Glutamatergic neuron (in vitro differentiated cells): ENCODE results near the gene NRAP. TPM values are rescaled to one million over a fixed set of nuclear protein-coding genes. Genes with fewer than 3 reads are reported as not detected.

Source experiments
- DNase-seq: peaks from one replicate; pipeline ENCODE4 v3.0.0; 2022
- H3K27ac Mint-ChIP-seq: one replicate; pipeline ENCODE4 v1.8.0; 2020; ENCODE audit warnings: mild to moderate bottlenecking, mixed read lengths, inconsistent platforms; ENCODE audit not compliant: unreplicated experiment
- H3K27me3 Mint-ChIP-seq: one replicate; pipeline ENCODE4 v1.8.0; 2020; ENCODE audit warnings: mild to moderate bottlenecking, moderate library complexity, mixed read lengths, inconsistent platforms; ENCODE audit not compliant: unreplicated experiment
- H3K36me3 Mint-ChIP-seq: one replicate; pipeline ENCODE4 v1.8.0; 2020; ENCODE audit warnings: mild to moderate bottlenecking, mixed read lengths, inconsistent platforms; ENCODE audit not compliant: unreplicated experiment
- H3K4me1 Mint-ChIP-seq: one replicate; pipeline ENCODE4 v1.8.0; 2020; ENCODE audit warnings: mild to moderate bottlenecking, low read depth, mixed read lengths, inconsistent platforms; ENCODE audit not compliant: unreplicated experiment
- H3K4me3 Mint-ChIP-seq: one replicate; pipeline ENCODE4 v1.8.0; 2020; ENCODE audit warnings: mild to moderate bottlenecking, mixed read lengths, inconsistent platforms; ENCODE audit not compliant: unreplicated experiment
- H3K9me3 Mint-ChIP-seq: one replicate; pipeline ENCODE4 v1.8.0; 2020; ENCODE audit warnings: mild to moderate bottlenecking, moderate library complexity, mixed read lengths, inconsistent platforms; ENCODE audit not compliant: unreplicated experiment
- CTCF ChIP-seq: fragments of 200-600 bp; sonication (generic); IDR thresholded peaks from one replicate; pipeline ENCODE4 v1.5.0; 2021; ENCODE audit not compliant: partially characterized antibody, unreplicated experiment
- total RNA-seq: library from RNA; stranded (reverse); fragmentation: NEBNext Ultra II Directional; extraction: Animal tissue kit (Norgen Biotek cat#: 25700); gene quantifications from one replicate; pipeline ENCODE4 v1.2.1, GENCODE V29; 2021; ENCODE audit not compliant: unreplicated experiment

NRAP gene
- total RNA-seq, 1 donor from 2014 or later = not detected

- Mint-ChIP-seq H3K4me3 (no peak overlapping the region), H3K36me3 (no peaks in the 10 kb centered on the region), H3K27ac (no peak overlapping the region), H3K4me1 (no peaks in the 10 kb centered on the region), H3K27me3 (peaks cover 3% of the 10 kb centered on the region), H3K9me3 (no peaks in the 10 kb centered on the region)
- no peak for TF ChIP-seq CTCF
- DNase-seq = no peak
Measured at GRCh38 chr10:113666682-113667252, 2.9 kb upstream of the NRAP start.

GRCh38 chr10:113665806-113666354 is 2.0 kb upstream of the NRAP start:
- no peak overlapping the region for H3K27ac Mint-ChIP-seq
- no peak for TF ChIP-seq CTCF
- H3K36me3 Mint-ChIP-seq = no peaks in the 10 kb centered on the region
- H3K4me3 Mint-ChIP-seq = no peak overlapping the region
- DNase-seq = no peak
- no peaks in the 10 kb centered on the region for H3K9me3 Mint-ChIP-seq
- no peaks in the 10 kb centered on the region for H3K4me1 Mint-ChIP-seq
- H3K27me3 Mint-ChIP-seq = peaks cover 3% of the 10 kb centered on the region

GRCh38 chr10:113665352-113665751 is 1.5 kb upstream of the NRAP start:
- H3K27me3 Mint-ChIP-seq = peaks cover 1% of the 10 kb centered on the region
- no peaks in the 10 kb centered on the region for H3K9me3 Mint-ChIP-seq
- H3K4me1 Mint-ChIP-seq = no peaks in the 10 kb centered on the region
- TF ChIP-seq CTCF = no peak
- H3K36me3 Mint-ChIP-seq = no peaks in the 10 kb centered on the region
- no peak for DNase-seq
- H3K27ac Mint-ChIP-seq = no peak overlapping the region
- no peak overlapping the region for H3K4me3 Mint-ChIP-seq

GRCh38 chr10:113663142-113663541 is 699 bp downstream of the NRAP start:
- Mint-ChIP-seq H3K4me3 (no peak overlapping the region), H3K4me1 (no peaks in the 10 kb centered on the region), H3K27me3 (no peaks in the 10 kb centered on the region), H3K9me3 (no peaks in the 10 kb centered on the region), H3K27ac (no peak overlapping the region), H3K36me3 (no peaks in the 10 kb centered on the region)
- DNase-seq = no peak
- no peak for TF ChIP-seq CTCF

- TF ChIP-seq CTCF = no peak
- H3K36me3 Mint-ChIP-seq = no peaks in the 10 kb centered on the region
- no peak for DNase-seq
Measured at GRCh38 chr10:113661332-113661731, 2.5 kb downstream of the NRAP start.

More at GRCh38 chr10:113661332-113661731, 2.5 kb downstream of the NRAP start:
- H3K9me3 Mint-ChIP-seq = no peaks in the 10 kb centered on the region
- H3K27me3 Mint-ChIP-seq = peaks cover 3% of the 10 kb centered on the region
- H3K4me1 Mint-ChIP-seq = no peaks in the 10 kb centered on the region
- H3K27ac Mint-ChIP-seq = no peak overlapping the region
- H3K4me3 Mint-ChIP-seq = no peak overlapping the region
